ENCODE data around the gene CHMP1A.
"Not testable (repeated sequence)": the region's sequence is repeated elsewhere in the genome, so short reads cannot be mapped to it uniquely, and the experiment has no call there.

CHMP1A gene

GRCh38 chr16:89697616-89698331, 40.3 kb upstream of the CHMP1A start:
- no peak overlapping the region for H3K4me3 ChIP-seq
- DNase-seq (ENCODE audit: low read depth, low spot score): no peak
- TF ChIP-seq EZH2 (IDR thresholded peaks at IDR 0.05): no peak
- no peak for TF ChIP-seq POLR2AphosphoS5 (IDR thresholded peaks at IDR 0.05; ENCODE audit: borderline replicate concordance, low read depth, low read length)
- no peak for TF ChIP-seq FOXP2 (optimal IDR thresholded peaks at IDR 0.05; ENCODE audit: control extremely low read depth, extremely low read length, insufficient read depth)
- H3K27ac ChIP-seq: no peak overlapping the region
- H3K36me3 ChIP-seq (ENCODE audit: insufficient read depth, low read length): peaks cover 2% of the 10 kb centered on the region; the same call in 1 of the 2 replicates
- no peak overlapping the region for H3K9ac ChIP-seq (ENCODE audit: insufficient read length)
- H3K9me3 ChIP-seq (ENCODE audit: low read depth, low read length): no peaks in the 10 kb centered on the region

DNA sequence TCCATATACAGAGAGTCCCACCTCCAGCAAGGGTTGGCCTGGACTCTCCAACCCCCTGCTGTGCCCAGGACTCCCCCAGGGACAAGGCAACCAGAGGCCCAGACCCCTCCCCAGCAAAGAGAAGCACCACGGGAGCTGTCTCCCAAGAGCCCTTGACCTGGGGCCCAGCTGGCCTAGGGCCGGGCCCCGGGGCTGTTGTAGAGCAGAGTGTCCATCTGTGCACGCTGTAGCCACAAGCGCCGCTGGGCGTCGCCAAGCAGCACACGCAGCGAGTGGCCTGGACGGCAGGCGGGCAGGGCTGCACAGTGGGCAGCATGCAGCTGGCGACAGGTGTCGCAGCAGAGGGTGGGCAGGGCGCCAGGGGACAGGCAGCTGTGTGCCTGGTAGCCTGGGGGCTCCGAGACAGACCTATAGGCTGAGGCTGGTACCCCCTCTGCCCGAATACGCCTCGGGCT, 39.7 kb upstream of the CHMP1A start:
- DNase-seq (ENCODE audit: low read depth, low spot score): no peak
- TF ChIP-seq POLR2AphosphoS5 (IDR thresholded peaks at IDR 0.05; ENCODE audit: borderline replicate concordance, low read depth, low read length): no peak
- no peaks in the 10 kb centered on the region for H3K9me3 ChIP-seq (ENCODE audit: low read depth, low read length)
- no peak overlapping the region for H3K9ac ChIP-seq (ENCODE audit: insufficient read length)
- no peak overlapping the region for H3K4me3 ChIP-seq
- H3K36me3 ChIP-seq (ENCODE audit: insufficient read depth, low read length): peaks cover 2% of the 10 kb centered on the region; the same call in 1 of the 2 replicates
- H3K27ac ChIP-seq: no peak overlapping the region

DNA sequence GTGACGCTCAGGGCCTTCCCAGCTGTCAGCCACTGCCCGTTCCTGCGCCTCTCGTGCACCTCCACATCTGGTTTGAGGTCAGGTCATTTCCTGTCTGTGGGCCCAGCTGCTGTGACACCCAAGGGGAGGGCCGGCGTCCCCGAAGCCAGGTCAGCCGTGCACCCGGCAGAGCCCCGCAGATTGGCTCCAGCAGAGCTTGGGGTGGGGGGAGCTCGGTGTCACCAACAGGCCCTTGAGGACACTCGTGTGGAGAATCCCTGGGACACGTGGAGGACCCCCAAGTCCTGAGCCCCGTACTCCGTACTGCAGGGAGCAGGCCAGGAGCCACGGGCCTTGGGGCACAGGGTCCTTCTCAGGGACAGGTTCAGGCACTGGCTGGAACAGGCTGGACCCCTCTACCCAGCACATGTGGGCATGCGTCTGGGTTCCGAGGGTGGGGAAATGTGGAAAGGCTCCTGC, 39.2 kb upstream of the CHMP1A start:
- no peaks in the 10 kb centered on the region for H3K9me3 ChIP-seq (ENCODE audit: low read depth, low read length)
- peaks cover 2% of the 10 kb centered on the region; the same call in 1 of the 2 replicates for H3K36me3 ChIP-seq (ENCODE audit: insufficient read depth, low read length)
- TF ChIP-seq POLR2AphosphoS5 (IDR thresholded peaks at IDR 0.05; ENCODE audit: borderline replicate concordance, low read depth, low read length) (peak; percentile 30; the same call in 1 of the 2 replicates), FOXP2 (optimal IDR thresholded peaks at IDR 0.05; ENCODE audit: control extremely low read depth, extremely low read length, insufficient read depth) (no peak)
- H3K9ac ChIP-seq (ENCODE audit: insufficient read length): no peak overlapping the region
- H3K4me3 ChIP-seq: no peak overlapping the region
- no peak for DNase-seq (ENCODE audit: low read depth, low spot score)
- no peak overlapping the region for H3K27ac ChIP-seq

GRCh38 chr16:89695875-89696669, 38.6 kb upstream of the CHMP1A start:
- no peak for TF ChIP-seq FOXP2 (optimal IDR thresholded peaks at IDR 0.05; ENCODE audit: control extremely low read depth, extremely low read length, insufficient read depth)
- no peak for TF ChIP-seq POLR2AphosphoS5 (IDR thresholded peaks at IDR 0.05; ENCODE audit: borderline replicate concordance, low read depth, low read length)
- TF ChIP-seq EZH2 (IDR thresholded peaks at IDR 0.05): no peak
- no peaks in the 10 kb centered on the region for H3K9me3 ChIP-seq (ENCODE audit: low read depth, low read length)
- peaks cover 2% of the 10 kb centered on the region; the same call in 1 of the 2 replicates for H3K36me3 ChIP-seq (ENCODE audit: insufficient read depth, low read length)
- H3K27ac ChIP-seq: no peak overlapping the region
- DNase-seq (ENCODE audit: low read depth, low spot score): no peak
- H3K9ac ChIP-seq (ENCODE audit: insufficient read length): no peak overlapping the region
- no peak overlapping the region for H3K4me3 ChIP-seq

GRCh38 chr16:89695086-89695874, 37.8 kb upstream of the CHMP1A start:
- Histone ChIP-seq H3K36me3 (ENCODE audit: insufficient read depth, low read length) (peaks cover 2% of the 10 kb centered on the region; the same call in 1 of the 2 replicates), H3K9me3 (ENCODE audit: low read depth, low read length) (no peaks in the 10 kb centered on the region), H3K4me3 (no peak overlapping the region), H3K27ac (no peak overlapping the region), H3K9ac (ENCODE audit: insufficient read length) (no peak overlapping the region)
- TF ChIP-seq EZH2 (IDR thresholded peaks at IDR 0.05) (no peak), POLR2AphosphoS5 (IDR thresholded peaks at IDR 0.05; ENCODE audit: borderline replicate concordance, low read depth, low read length) (no peak), FOXP2 (optimal IDR thresholded peaks at IDR 0.05; ENCODE audit: control extremely low read depth, extremely low read length, insufficient read depth) (no peak)
- DNase-seq (ENCODE audit: low read depth, low spot score): no peak

- not testable (repeated sequence) for H3K27ac ChIP-seq; H3K4me3 ChIP-seq; H3K9me3 ChIP-seq (ENCODE audit: low read depth, low read length); DNase-seq (ENCODE audit: low read depth, low spot score); H3K36me3 ChIP-seq (ENCODE audit: insufficient read depth, low read length); H3K9ac ChIP-seq (ENCODE audit: insufficient read length)
These were observed 37.2 kb upstream of the CHMP1A start for GRCh38 chr16:89694784-89695085.

DNA sequence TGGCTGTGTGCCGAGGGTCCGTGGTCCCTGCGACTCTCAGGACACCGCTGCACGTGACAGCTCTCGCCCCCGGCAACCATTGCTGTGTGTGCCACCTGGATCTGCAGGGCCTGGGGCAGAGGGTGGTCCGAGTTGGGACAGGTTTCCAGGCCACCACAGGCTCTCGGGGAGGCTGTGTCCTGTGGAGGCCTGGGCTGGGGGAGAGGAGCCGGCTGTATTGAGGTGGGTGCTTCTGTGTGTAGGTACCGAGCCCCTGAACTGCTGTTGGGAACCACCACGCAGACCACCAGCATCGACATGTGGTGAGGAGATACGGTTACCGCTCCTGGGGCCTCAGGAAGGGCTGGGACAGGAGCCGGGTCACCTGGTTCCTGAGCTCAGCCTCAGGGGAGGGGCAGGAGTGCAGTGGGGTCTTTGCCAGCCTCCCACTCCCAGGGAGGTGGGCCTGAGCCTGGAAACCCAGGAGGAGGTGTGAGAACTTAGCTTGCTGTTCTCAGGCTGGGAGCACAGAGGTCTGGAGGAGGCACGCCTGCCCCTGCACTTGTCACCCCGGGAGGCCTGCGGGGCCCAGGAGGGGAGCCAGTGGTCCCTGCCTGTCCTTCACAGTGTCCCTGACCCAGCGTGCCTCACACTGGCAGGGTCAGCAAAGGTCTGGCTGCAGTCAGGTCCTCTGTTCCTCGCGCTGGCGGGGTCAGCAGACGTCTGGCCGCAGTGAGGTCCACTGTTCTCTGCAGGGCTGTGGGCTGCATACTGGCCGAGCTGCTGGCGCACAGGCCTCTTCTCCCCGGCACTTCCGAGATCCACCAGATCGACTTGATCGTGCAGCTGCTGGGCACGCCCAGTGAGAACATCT, 36.6 kb upstream of the CHMP1A start:
- Histone ChIP-seq H3K27ac (no peak overlapping the region), H3K9ac (ENCODE audit: insufficient read length) (no peak overlapping the region)

More for the DNA sequence above, 36.6 kb upstream of the CHMP1A start:
- Histone ChIP-seq H3K4me3 (no peak overlapping the region), H3K9me3 (ENCODE audit: low read depth, low read length) (no peaks in the 10 kb centered on the region), H3K36me3 (ENCODE audit: insufficient read depth, low read length) (peaks cover 2% of the 10 kb centered on the region; the same call in 1 of the 2 replicates)
- TF ChIP-seq FOXP2 (optimal IDR thresholded peaks at IDR 0.05; ENCODE audit: control extremely low read depth, extremely low read length, insufficient read depth) (no peak), POLR2AphosphoS5 (IDR thresholded peaks at IDR 0.05; ENCODE audit: borderline replicate concordance, low read depth, low read length) (no peak), EZH2 (IDR thresholded peaks at IDR 0.05) (no peak)
- DNase-seq (ENCODE audit: low read depth, low spot score): no peak

Data from SK-N-MC (cell line).